ENCODE results near the gene PRRT4. TPM values are rescaled to one million over a fixed set of nuclear protein-coding genes. Genes with fewer than 3 reads are reported as not detected.

Gene PRRT4
- polyA plus RNA-seq, 1 donor (not counting 4 experiments of a cell fraction or from before 2014, with no cell fraction given), result 0.12 TPM

- no peak for FAIRE-seq
- dilution Hi-C loops (cut with MboI; ENCODE audit: extremely low pct_ligation_motif_present, low sequenced_read_pairs), result no loop called here
- no peaks in the 10 kb centered on the region for H3K9me1 ChIP-seq (ENCODE audit: control insufficient read depth, extremely low read depth, insufficient read depth, low read length)
Observed at GRCh38 chr7:128373606-128374005, 12.1 kb upstream of the PRRT4 start.

DNA sequence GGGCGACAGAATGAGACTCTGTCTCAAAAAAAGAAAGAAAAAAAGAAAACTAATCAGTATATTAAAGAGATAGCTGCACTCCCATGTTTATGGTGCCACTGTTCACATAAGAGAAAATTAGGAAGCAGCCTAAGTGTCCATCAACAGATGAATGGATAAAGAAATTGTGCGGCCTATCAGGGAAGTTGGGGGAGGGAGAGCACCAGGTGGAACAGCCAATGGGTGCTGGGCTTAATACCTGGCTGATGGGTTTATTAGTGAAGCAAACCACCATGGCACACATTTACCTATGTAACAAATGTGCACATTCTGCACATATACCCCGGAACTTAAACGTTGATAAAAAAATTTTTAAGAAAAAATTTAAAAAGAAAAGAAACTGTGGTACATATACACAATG lies 9.0 kb upstream of the PRRT4 start:
- TF ChIP-seq EZH2 (IDR thresholded peaks at IDR 0.05; ENCODE audit: low read length) (no peak), CTCF (optimal IDR thresholded peaks at IDR 0.05 in 1 of 3, IDR thresholded peaks at IDR 0.05 in 1 of 3, conservative IDR thresholded peaks at IDR 0.05 in 1 of 3; ENCODE audit: extremely low read depth in 1 of 3, insufficient read depth in 2 of 3, low read length in 3 of 3) (no peak)
- H3K4me2 ChIP-seq (ENCODE audit: control insufficient read depth, extremely low read depth, insufficient read depth, low read depth, low read length), result no peak overlapping the region
- H3K4me1 ChIP-seq (ENCODE audit: control insufficient read depth, extremely low read depth, insufficient read depth, low read length), result peaks cover 14% of the 10 kb centered on the region
- H3K79me2 ChIP-seq (ENCODE audit: control insufficient read depth, insufficient read depth, low read length), result no peaks in the 10 kb centered on the region
- no peaks in the 10 kb centered on the region for H3K9me3 ChIP-seq (ENCODE audit: control insufficient read depth, low read depth, low read length)
- H3K27me3 ChIP-seq (ENCODE audit: control insufficient read depth, extremely low read depth, insufficient read depth, low read length), result no peaks in the 10 kb centered on the region
- H2AFZ ChIP-seq (ENCODE audit: control insufficient read depth, low read length), result no peak overlapping the region
- H3K9me1 ChIP-seq (ENCODE audit: control insufficient read depth, extremely low read depth, insufficient read depth, low read length), result no peaks in the 10 kb centered on the region
- H3K27ac ChIP-seq (ENCODE audit: control insufficient read depth, insufficient read depth, low read length), result no peak overlapping the region
- dilution Hi-C loops (cut with MboI; ENCODE audit: extremely low pct_ligation_motif_present, low sequenced_read_pairs), result no loop called here
- H4K20me1 ChIP-seq (ENCODE audit: control insufficient read depth, extremely low read depth, insufficient read depth, low read length), result no peaks in the 10 kb centered on the region
- FAIRE-seq, result no peak
- no peak overlapping the region for H3K4me3 ChIP-seq (ENCODE audit: control insufficient read depth in 2 of 3, extremely low read depth in 1 of 3, insufficient read depth in 2 of 3, low read depth in 1 of 3, low read length in 3 of 3)
- no peak overlapping the region for H3K9ac ChIP-seq (ENCODE audit: control insufficient read depth, extremely low read depth, insufficient read depth, low read length)
- no peaks in the 10 kb centered on the region for H3K36me3 ChIP-seq (ENCODE audit: control insufficient read depth in 2 of 2, extremely low read depth in 1 of 2, insufficient read depth in 2 of 2, low read length in 2 of 2)
- no peak for DNase-seq (ENCODE audit: low read depth, low spot score)

More at GRCh38 chr7:128373606-128374005, 12.1 kb upstream of the PRRT4 start:
- H3K4me1 ChIP-seq (ENCODE audit: control insufficient read depth, extremely low read depth, insufficient read depth, low read length), result no peaks in the 10 kb centered on the region
- no peaks in the 10 kb centered on the region for H3K36me3 ChIP-seq (ENCODE audit: control insufficient read depth in 2 of 2, extremely low read depth in 1 of 2, insufficient read depth in 2 of 2, low read length in 2 of 2)
- no peak for TF ChIP-seq CTCF (optimal IDR thresholded peaks at IDR 0.05 in 1 of 3, IDR thresholded peaks at IDR 0.05 in 1 of 3, conservative IDR thresholded peaks at IDR 0.05 in 1 of 3; ENCODE audit: extremely low read depth in 1 of 3, insufficient read depth in 2 of 3, low read length in 3 of 3)
- DNase-seq (ENCODE audit: low read depth, low spot score), result no peak
- H4K20me1 ChIP-seq (ENCODE audit: control insufficient read depth, extremely low read depth, insufficient read depth, low read length), result no peaks in the 10 kb centered on the region
- no peak overlapping the region for H3K4me3 ChIP-seq (ENCODE audit: control insufficient read depth in 2 of 3, extremely low read depth in 1 of 3, insufficient read depth in 2 of 3, low read depth in 1 of 3, low read length in 3 of 3)
- H3K27ac ChIP-seq (ENCODE audit: control insufficient read depth, insufficient read depth, low read length), result no peak overlapping the region
- H3K4me2 ChIP-seq (ENCODE audit: control insufficient read depth, extremely low read depth, insufficient read depth, low read depth, low read length), result no peak overlapping the region
- H3K79me2 ChIP-seq (ENCODE audit: control insufficient read depth, insufficient read depth, low read length), result no peaks in the 10 kb centered on the region
- no peaks in the 10 kb centered on the region for H3K9me3 ChIP-seq (ENCODE audit: control insufficient read depth, low read depth, low read length)
- no peak overlapping the region for H3K9ac ChIP-seq (ENCODE audit: control insufficient read depth, extremely low read depth, insufficient read depth, low read length)
- no peaks in the 10 kb centered on the region for H3K27me3 ChIP-seq (ENCODE audit: control insufficient read depth, extremely low read depth, insufficient read depth, low read length)
- H2AFZ ChIP-seq (ENCODE audit: control insufficient read depth, low read length), result no peak overlapping the region
